ENCODE results near the gene RIOX2.
"Not testable (repeated sequence)": the region's sequence is repeated elsewhere in the genome, so short reads cannot be mapped to it uniquely, and the experiment has no call there.

The RIOX2 gene

GRCh38 chr3:97909830-97910229 lies 62.4 kb downstream of the RIOX2 start:
- not testable (repeated sequence) for DNase-seq

GRCh38 chr3:97901313-97902248 lies 70.7 kb downstream of the RIOX2 start:
- DNase-seq = no peak

- no peak for DNase-seq
Measured at GRCh38 chr3:97899331-97899730, 72.9 kb downstream of the RIOX2 start.

GRCh38 chr3:97896547-97896946 lies 75.7 kb downstream of the RIOX2 start:
- no peak for DNase-seq

GRCh38 chr3:97896129-97896528 lies 76.1 kb downstream of the RIOX2 start:
- no peak for DNase-seq

GRCh38 chr3:97895216-97895615 lies 77.0 kb downstream of the RIOX2 start:
- no peak for DNase-seq

GRCh38 chr3:97892852-97893251 lies 79.4 kb downstream of the RIOX2 start:
- no peak for DNase-seq
